ENCODE data around the gene TCAIM. TPM values are rescaled to one million over a fixed set of nuclear protein-coding genes. Genes with fewer than 3 reads are reported as not detected.

The TCAIM gene
- total RNA-seq, 1 experiment from 2014 or later = 23.8 TPM

- peaks cover 11 to 12% of the 10 kb centered on the region in 2 experiments for H3K4me1 Mint-ChIP-seq
Observed at GRCh38 chr3:44365952-44366351, 27.4 kb downstream of the TCAIM start.

More at GRCh38 chr3:44365952-44366351, 27.4 kb downstream of the TCAIM start:
- no peaks in the 10 kb centered on the region for H4K20me1 ChIP-seq (ENCODE audit: control insufficient read depth, insufficient read depth, insufficient read length)
- H3K23me2 ChIP-seq (ENCODE audit: insufficient read length, low read depth, low read length, poor library complexity, severe bottlenecking) = no peaks in the 10 kb centered on the region
- no peaks in the 10 kb centered on the region for H3K27me3 ChIP-seq (ENCODE audit: insufficient read depth, low read length)
- no peak overlapping the region for H2AK5ac ChIP-seq (ENCODE audit: insufficient read length, low read length)
- H2BK20ac ChIP-seq (ENCODE audit: low read depth, low read length, poor library complexity, severe bottlenecking) = no peak overlapping the region
- H3K4ac ChIP-seq (ENCODE audit: low read depth, low read length) = no peak overlapping the region
- no peak for DNase-seq
- H3K4me1 ChIP-seq (ENCODE audit: insufficient read depth, low read length) = no peaks in the 10 kb centered on the region
- no peak overlapping the region for H3K4me3 Mint-ChIP-seq
- no peak overlapping the region for H4K91ac ChIP-seq (ENCODE audit: insufficient read length, low read depth, low read length)
- no peak overlapping the region for H3K27ac Mint-ChIP-seq
- no peak overlapping the region for H2BK15ac ChIP-seq (ENCODE audit: low read depth, low read length)
- H3K9me3 Mint-ChIP-seq = no peaks in the 10 kb centered on the region
- H3K27me3 Mint-ChIP-seq (ENCODE audit: low read depth) = no peaks in the 10 kb centered on the region
- H3K36me3 Mint-ChIP-seq (ENCODE audit: insufficient read depth in 1 of 3, low read depth in 3 of 3) = peaks cover 0 to 11% (median 10%) of the 10 kb centered on the region in 3 experiments; a peak in 5 of 7 replicates
- no peak overlapping the region for H3T11ph ChIP-seq (ENCODE audit: low read length)
- H3K9ac ChIP-seq (ENCODE audit: extremely low read depth, insufficient read length, low read length) = no peak overlapping the region
- no peak overlapping the region for H2BK5ac ChIP-seq (ENCODE audit: insufficient read length, low read length)
- no peaks in the 10 kb centered on the region for H3K9me3 ChIP-seq (ENCODE audit: control insufficient read depth, low read depth, low read length)
- no peak overlapping the region for H3K27ac ChIP-seq (ENCODE audit: insufficient read length, low read depth, low read length)
- no peak for TF ChIP-seq CTCF (conservative IDR thresholded peaks at IDR 0.05)
- H2BK120ac ChIP-seq (ENCODE audit: low read depth, low read length, poor library complexity, severe bottlenecking) = no peak overlapping the region
- H3K79me2 ChIP-seq (ENCODE audit: insufficient read depth, low read length) = no peaks in the 10 kb centered on the region
- no peak overlapping the region for H3K4me2 ChIP-seq (ENCODE audit: insufficient read depth, insufficient read length, low read length)
- H4K8ac ChIP-seq (replicated peaks; ENCODE audit: insufficient read length, low read depth, low read length) = no peak overlapping the region
- H3K14ac ChIP-seq (ENCODE audit: insufficient read depth, low read length) = no peak overlapping the region
- H4K5ac ChIP-seq (ENCODE audit: insufficient read length, low read depth, low read length) = no peak overlapping the region
- no peak overlapping the region for H2AFZ ChIP-seq (ENCODE audit: low read length)
- no peak overlapping the region for H3K23ac ChIP-seq (ENCODE audit: insufficient read length, low read depth, low read length)
- no peak overlapping the region for H3K18ac ChIP-seq (ENCODE audit: insufficient read length, low read depth, low read length)
- no peak overlapping the region for H3K56ac ChIP-seq (ENCODE audit: insufficient read length, low read depth, low read length)
- WGBS (ENCODE audit: extremely low coverage, insufficient read length, low lambda C conversion rate) = no CpG with 5 or more reads among the region's 1 CpG
- no peaks in the 10 kb centered on the region for H3K79me1 ChIP-seq (ENCODE audit: insufficient read depth, low read depth, low read length, poor library complexity, severe bottlenecking)
- no peak overlapping the region for H2BK12ac ChIP-seq (ENCODE audit: insufficient read length, low read depth, low read length)

All from H9 (cell line).